NCI-H345 treated with DMSO at 0.1 percent for 48 hours (cell line): Measurements from ENCODE around the gene CTIF.

Experiments
- DNase-seq: peaks from one replicate; lab custom pipeline; 2025; ENCODE audit not compliant: unreplicated experiment; lab: John Stamatoyannopoulos, UW

The CTIF gene

GRCh38 chr18:48573632-48574283 lies 34.9 kb downstream of the CTIF start:
- no peak for DNase-seq

- DNase-seq, result no peak
Measured at GRCh38 chr18:48574667-48575300, 36.0 kb downstream of the CTIF start.

- no peak for DNase-seq
Measured at GRCh38 chr18:48575301-48575657, 36.4 kb downstream of the CTIF start.

GRCh38 chr18:48575658-48576456 lies 37.0 kb downstream of the CTIF start:
- no peak for DNase-seq

- DNase-seq, result no peak
Measured at GRCh38 chr18:48576457-48576771, 37.6 kb downstream of the CTIF start.

- no peak for DNase-seq
Measured at GRCh38 chr18:48577478-48578190, 38.8 kb downstream of the CTIF start.

GRCh38 chr18:48578289-48578688 lies 39.5 kb downstream of the CTIF start:
- DNase-seq, result no peak

GRCh38 chr18:48580066-48580465 lies 41.2 kb downstream of the CTIF start:
- no peak for DNase-seq

GRCh38 chr18:48580782-48581181 lies 42.0 kb downstream of the CTIF start:
- DNase-seq, result no peak

GRCh38 chr18:48581206-48581605 lies 42.4 kb downstream of the CTIF start:
- no peak for DNase-seq

- no peak for DNase-seq
Measured at GRCh38 chr18:48581941-48582340, 43.1 kb downstream of the CTIF start.

- no peak for DNase-seq
Measured at GRCh38 chr18:48582946-48583345, 44.1 kb downstream of the CTIF start.

- no peak for DNase-seq
Measured at GRCh38 chr18:48583573-48583972, 44.7 kb downstream of the CTIF start.

GRCh38 chr18:48589797-48590519 lies 51.1 kb downstream of the CTIF start:
- no peak for DNase-seq

GRCh38 chr18:48590678-48591077 lies 51.8 kb downstream of the CTIF start:
- no peak for DNase-seq

GRCh38 chr18:48592540-48593171 lies 53.8 kb downstream of the CTIF start:
- DNase-seq, result no peak

GRCh38 chr18:48594471-48595094 lies 55.8 kb downstream of the CTIF start:
- no peak for DNase-seq

- DNase-seq, result no peak
Measured at GRCh38 chr18:48595703-48596218, 56.9 kb downstream of the CTIF start.

- no peak for DNase-seq
Measured at GRCh38 chr18:48597110-48597509, 58.3 kb downstream of the CTIF start.

GRCh38 chr18:48597671-48598070 lies 58.8 kb downstream of the CTIF start:
- DNase-seq, result no peak
